Measurements from ENCODE around the gene OFD1.

The OFD1 gene, protein sequence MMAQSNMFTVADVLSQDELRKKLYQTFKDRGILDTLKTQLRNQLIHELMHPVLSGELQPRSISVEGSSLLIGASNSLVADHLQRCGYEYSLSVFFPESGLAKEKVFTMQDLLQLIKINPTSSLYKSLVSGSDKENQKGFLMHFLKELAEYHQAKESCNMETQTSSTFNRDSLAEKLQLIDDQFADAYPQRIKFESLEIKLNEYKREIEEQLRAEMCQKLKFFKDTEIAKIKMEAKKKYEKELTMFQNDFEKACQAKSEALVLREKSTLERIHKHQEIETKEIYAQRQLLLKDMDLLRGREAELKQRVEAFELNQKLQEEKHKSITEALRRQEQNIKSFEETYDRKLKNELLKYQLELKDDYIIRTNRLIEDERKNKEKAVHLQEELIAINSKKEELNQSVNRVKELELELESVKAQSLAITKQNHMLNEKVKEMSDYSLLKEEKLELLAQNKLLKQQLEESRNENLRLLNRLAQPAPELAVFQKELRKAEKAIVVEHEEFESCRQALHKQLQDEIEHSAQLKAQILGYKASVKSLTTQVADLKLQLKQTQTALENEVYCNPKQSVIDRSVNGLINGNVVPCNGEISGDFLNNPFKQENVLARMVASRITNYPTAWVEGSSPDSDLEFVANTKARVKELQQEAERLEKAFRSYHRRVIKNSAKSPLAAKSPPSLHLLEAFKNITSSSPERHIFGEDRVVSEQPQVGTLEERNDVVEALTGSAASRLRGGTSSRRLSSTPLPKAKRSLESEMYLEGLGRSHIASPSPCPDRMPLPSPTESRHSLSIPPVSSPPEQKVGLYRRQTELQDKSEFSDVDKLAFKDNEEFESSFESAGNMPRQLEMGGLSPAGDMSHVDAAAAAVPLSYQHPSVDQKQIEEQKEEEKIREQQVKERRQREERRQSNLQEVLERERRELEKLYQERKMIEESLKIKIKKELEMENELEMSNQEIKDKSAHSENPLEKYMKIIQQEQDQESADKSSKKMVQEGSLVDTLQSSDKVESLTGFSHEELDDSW

DNA sequence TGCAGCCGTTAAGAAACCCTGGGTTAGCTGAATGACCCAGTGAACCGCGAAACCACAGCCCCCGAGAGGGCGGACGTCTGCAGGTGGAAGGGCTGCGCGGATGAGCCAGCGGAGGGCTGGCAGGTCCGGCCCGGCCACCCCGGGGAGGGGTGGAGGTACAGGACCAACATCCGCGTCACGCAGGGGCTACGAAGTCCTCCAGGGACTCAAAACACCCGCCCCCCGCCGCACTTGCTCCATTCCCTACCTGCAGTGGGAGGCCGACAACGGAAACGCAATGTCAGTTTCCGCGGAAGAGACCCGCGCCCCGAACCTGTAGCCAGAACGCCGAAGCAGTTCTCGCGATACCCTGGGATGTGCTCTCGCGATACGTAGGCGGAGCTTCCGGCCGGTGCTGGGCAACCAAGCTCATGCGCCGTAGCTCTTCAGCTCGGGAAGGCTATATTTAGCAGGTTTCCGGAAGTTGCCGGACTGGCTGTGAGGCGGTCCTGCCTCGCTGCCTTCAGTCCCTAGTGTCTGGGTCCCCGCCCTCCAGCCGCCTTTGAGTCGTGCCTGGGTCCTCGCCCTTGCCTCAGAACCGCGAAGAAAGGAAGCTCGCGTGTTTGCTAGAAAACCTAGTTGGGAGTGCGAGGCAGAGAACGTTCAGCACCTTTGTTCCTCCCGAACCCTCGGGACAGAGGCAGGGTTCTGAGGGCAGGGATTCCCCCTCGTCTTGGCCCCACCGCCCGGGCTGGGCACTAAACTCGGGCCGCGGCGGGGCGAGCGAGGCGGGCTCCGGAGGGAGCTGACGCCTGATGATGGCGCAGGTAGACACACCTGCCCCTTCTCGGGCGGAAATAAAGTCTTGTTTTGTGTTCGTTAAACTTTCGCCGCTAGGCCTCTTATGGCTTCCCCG is at the start of gene OFD1, which contains the start of gene TRAPPC2:
Gene OFD1, plus strand, starts transcription at position 471 of the 895 bp plus-strand sequence. Its CDS starts 324 bp downstream, at position 795.
Gene TRAPPC2, minus strand, starts transcription at position 343 of the 895 bp plus-strand sequence. CDS start 14,657 bp downstream, outside the sequence.
- peak; percentile 96 for DNase-seq

DNA sequence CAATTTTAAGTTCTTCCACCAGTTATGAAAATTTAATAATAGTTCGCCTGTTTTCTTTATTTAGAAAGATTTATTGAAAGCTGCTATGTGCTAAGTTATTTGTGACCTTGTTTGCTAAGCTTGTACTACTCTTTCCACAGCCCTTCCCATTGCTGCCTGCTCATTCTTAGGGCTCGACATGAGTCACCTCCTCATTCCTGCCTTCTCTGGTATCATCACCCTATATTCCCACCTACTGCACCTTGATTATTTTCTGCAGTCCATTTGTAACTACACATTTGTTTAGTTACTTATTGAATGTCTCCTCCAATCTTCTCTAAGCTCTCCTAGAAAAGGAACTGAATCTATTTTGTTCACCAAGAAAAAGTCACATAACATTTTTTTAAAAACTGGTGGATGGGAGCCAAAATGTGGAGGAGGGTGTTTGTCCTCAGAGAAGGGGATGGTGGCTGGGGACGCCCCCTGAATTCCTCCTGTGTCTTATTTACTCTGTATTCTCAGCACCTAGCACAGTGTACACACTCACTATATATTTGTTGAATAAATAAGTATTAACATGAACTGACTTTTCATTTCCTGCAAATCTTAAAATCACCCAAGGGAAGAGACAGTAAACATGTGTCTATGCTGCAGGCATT is 49.3 kb upstream of the OFD1 start:
- DNase-seq = no peak

DNA sequence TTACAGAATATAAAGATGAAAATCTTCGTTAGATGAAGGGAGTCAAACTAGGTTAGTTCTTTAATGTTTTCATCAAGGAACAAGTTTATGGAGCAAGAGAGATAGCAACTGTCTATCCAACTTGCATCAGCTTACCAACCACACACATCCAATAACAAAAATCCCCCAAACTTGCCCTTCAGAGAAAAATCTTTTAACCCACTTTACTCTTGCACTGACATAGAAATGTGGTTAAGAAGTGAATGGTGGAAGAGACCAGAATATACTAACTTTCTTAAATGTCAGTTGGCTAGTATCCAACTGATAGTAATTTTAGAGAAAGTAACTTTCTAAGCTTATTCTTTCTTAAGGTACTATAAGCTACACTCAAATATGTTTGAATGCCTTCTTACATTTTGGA is 47.3 kb upstream of the OFD1 start:
- DNase-seq = no peak

DNA sequence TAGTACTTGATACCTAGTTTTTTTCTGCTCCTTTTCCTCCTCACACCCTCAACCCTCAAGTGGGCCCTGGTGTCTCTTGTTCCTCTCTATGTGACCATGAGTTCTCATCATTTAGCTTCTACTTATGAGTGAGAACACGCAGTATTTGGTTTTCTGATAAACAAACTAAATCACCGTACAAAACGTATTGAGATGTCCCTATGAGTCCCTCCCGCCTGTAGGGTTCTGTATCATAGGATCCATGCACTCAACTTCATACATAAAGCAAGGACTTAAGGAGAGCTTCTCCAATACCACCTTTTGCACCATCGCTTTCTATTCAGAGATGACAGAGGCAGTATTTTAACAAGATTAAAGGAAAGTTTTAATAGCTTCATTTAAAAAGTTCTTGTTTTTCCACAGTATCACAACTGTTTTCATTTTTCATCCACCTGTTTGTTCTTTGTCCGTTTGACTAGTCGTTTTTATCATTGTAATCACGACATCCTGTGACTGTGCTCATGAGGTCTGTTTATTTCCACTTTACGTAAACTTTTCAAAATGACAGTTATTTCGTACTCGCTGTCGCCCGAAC is 46.1 kb upstream of the OFD1 start:
- peak; percentile 15 for DNase-seq

DNA sequence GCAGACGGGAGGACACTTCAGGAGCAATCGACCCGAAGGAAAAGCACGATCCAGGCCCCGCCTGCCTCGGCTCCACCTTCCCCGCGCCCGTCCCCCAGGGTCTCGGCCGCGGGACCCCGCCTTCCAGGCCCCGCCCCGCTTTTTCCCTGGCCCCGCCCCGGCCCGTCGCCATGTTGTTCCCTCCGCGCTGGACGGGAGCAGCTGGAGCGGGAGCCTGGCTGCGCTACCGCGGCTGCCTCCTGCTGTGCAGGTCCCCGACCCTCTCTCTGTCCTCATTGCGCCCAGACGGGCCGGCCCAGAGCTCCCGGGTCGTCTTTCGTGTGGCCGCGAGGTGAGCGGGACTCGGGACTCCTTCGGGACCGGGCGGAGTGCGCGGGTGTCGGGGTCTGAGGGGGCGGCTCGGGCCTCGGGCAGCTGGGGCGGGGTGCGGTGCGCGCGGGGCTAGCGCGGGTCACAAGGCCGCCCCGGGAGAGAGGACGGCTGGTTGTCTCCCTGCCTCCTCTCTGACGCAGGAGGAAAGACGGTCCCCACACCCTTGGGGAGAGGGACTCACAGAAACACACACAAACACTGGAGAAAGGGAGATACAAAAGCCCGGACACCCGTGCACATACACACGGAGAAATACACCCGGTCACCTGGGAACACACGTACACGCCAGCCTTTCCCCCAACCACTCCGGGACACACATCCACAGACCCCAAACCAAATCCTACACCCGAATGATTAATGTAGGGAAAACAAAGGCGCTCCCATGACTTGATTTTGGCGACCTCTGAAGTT is 45.4 kb upstream of the OFD1 start, which contains the start of gene RAB9A:
Gene RAB9A, plus strand, starts transcription at position 171 of the 783 bp plus-strand sequence. CDS start 19,619 bp downstream, outside the sequence.
- DNase-seq = peak; percentile 84

DNA sequence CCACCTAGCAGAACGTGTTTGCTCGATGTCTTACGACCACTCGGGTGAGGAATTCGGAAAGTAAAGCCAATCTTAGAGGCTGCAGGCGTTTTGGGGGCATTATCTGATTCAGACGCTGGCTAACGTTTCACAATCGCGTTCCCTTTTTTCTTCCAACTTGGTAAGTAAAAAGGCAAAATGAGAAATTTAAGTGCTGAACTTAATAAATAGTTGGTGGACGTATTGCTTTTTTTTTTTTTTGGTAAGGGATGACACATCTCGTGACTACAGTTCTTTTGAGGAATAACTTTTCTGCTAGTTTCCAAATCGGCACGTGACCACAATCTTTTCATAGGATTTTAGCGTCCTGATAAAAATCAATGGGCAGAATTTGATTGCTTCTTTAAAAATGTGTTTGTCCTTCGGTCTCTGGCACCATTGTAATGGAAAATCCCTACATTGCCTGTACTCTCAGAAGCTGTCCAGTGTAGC is 44.8 kb upstream of the OFD1 start:
- no peak for DNase-seq

DNA sequence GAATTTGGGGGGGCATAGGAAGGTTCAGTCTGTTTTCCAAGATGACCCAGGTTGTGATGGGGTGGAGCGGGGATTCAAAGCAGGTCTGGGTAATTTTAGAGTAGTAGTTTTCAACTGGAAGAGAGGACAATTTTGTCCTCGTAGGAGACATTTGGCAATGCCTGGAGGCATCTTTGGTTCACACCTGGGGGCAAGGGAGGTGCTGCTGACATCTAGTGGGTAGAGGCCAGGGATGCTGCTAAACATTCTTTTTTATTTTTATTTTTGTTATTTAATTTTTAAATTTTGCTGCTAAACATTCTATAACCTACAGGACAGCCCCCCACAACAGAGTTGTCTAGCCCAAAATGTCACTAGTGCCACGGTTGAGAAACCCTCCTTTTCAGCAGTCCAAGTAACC is 43.7 kb upstream of the OFD1 start:
- no peak for DNase-seq

DNA sequence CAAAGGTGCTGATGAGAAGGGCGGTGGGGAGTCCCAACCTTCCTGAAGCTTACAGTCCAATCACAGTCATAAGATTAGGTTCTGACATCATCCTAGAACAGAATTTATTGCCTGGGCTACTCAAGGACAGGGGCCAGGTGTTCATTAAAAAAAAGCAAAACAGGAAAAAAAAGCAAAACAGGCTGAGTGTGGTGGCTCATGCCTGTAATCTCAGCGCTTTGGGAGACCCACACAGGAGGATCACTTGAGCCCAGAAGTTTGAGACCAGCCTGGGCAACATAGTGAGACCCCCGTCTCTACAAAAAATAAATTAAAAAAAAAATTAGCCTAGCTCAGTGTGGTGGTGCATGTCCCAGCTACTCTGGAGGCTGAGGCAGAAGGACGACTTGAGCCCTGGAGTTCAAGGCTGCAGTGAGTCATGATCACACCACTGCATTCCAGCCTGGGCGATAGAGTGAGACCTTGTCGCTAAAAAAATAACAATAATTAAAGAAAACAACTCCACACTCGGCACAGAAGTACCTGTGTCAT is 42.6 kb upstream of the OFD1 start:
- no peak for DNase-seq

DNA sequence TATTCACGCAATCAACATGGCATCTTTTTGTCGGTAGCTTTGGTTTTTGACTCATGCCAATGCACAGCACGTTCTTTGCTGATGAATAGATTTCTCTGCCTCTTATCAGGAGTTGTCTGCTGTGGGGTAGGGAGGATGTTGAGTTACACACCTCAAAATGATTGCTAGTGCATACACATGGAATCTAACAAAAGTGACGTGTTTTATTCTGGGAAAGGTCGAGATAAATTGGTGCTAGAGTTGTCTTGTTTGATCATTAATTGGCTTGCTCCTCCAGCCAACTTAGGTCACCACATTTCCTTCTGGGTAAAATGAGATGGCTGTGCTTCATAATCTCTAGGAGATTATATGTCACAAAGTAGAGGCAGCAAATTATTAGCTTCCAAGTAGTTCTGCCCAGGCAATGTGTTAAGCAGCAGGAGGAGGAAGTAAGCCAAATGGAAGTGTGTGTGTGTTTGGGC is 41.7 kb upstream of the OFD1 start:
- DNase-seq = no peak

DNA sequence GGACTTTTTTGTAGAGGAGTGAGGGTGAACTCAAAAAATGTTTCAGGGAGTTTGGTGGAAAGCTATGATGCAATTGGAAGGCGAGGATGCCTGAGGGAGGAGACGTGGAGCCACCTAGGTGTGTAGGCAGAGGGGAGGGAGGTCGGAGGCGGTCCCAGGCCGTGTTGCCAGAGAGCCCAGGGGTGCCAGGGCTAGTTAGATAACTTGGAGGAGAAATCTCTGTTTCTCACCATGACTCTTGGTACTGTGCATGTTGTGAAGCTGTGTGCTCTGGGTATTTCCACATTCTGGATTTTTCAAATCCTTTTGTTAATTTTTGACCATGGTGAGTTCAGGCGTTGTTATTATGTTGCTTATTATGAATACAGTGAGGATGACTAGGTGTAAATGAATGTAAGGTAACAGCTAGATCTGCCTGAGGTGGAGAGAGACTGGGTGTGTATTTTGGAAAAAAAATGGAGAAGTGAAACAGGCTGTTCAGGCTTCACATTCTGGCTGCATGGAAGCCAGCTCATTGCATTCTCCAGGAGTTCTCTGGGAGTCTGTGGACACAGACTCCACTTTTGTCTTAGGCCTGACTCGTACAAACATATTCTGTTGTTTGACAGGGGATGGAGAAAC is 41.1 kb upstream of the OFD1 start:
- DNase-seq = no peak

DNA sequence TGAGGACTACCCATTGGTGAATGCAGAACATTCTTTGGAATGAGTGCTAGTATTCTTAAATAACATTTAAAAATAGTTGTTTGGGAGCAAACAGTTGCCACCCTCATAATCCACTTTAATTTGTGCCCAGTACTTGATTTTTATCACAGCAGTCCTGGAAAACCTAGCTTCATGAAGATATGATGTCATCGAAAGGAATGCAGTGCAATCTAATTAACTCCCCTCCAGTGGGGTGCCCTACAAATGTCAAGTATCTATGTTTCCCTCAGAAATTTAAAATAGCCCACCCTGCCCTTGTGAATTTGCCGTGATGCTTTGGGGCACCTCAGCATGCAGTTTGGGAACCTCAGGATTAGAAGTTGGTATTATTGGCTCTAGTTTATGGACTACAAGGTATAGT is 40.2 kb upstream of the OFD1 start:
- DNase-seq = no peak

DNA sequence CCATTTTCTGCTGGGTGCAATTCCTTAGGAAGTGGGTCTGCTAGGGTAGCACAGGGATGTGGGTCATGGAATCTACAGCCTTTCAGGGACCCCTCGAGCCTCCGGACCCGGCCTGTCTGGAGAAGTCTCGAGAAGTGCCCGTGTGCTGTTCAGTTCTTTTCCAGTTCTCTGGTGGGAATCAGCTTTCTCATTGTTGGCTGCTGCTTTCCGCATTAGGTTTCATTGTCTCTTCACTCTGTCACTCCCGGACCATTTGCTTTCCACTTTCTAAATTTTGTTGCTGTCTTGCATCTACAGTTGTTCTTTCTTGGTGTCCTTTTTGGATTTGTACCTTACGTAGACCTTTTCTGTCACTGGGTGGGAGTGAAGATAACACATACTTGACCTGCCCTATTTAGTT is 39.6 kb upstream of the OFD1 start:
- no peak for DNase-seq

DNA sequence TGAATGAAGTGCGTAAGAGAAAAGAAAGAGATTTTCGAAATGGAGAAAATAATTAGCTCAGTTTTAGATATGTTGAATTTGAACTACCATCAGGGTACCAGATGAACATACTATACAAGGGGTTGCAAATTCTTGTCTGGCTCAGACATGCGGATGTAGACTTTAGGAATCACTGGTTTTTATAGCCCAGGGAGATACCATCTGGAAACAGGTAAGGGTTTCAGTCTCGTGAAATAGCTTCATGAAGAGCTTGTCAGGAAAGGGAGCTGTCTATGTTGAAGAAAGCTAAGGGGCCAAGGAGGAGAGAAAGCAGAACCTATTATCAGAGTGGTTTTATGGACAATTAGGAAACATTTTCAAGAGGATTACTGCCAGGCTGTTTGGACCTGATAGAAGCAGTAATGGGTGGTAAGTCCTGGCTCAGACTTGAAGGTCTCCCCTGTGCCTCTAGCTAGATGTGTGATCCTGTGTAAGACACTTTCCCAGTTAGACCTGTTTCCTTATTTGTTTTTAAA is 38.9 kb upstream of the OFD1 start:
- DNase-seq = no peak

DNA sequence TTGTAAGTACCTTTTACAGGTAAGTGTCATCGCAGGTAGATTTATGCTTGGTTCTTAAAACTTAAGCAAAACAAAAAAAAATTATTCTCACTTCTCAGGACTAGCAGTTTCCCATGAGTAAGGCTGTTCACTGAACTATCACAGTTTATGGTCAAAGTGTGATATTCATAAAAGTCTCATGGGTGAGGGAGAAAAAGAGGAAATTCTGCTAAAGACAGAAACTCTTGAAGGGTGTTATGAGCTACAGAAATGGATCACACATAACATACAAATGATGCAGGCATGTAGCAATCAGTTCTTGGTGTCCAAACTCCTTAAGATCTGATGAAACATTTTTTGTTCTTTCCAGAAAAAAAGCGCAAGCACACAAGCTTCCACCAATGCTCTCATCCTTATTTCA is 37.1 kb upstream of the OFD1 start:
- no peak for DNase-seq

DNA sequence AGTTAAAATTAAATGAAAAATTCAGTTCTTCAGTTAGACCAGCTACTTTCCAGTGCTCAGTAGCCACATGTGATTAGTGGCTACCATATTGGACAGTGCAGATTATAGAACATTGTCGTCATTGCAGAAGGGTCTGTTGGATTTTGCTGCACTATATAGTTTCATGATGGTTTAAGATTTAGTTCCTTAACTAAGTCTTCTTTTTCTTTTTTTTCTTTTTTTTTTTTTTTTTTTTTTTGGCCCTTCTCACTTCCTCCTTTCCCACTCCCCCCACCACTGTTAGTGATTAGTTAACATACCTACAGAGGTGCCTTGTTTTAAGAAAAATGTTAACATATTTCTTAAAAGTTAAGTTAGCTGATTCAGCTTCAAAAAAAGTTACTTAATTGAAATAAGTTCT is 36.6 kb upstream of the OFD1 start:
- no peak for DNase-seq

DNA sequence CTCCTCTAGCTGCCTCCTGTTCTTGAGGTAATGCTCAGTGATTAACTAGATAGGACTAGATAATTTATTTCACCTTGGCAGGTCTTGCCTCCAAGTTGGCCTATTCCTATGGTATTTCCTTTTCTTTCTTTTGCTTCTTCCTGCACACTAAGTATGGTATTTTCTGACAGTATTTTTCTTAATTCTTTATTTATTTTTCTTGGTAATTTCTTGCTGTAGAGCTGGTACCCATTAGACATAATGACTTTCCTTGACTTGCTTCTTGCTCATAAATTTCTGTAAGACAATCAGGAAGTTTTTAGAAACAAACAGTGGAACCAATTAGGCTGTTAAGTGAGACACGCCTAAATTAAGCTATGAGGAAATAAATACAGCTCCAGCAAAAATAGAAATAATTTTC is 36.1 kb upstream of the OFD1 start:
- no peak for DNase-seq

DNA sequence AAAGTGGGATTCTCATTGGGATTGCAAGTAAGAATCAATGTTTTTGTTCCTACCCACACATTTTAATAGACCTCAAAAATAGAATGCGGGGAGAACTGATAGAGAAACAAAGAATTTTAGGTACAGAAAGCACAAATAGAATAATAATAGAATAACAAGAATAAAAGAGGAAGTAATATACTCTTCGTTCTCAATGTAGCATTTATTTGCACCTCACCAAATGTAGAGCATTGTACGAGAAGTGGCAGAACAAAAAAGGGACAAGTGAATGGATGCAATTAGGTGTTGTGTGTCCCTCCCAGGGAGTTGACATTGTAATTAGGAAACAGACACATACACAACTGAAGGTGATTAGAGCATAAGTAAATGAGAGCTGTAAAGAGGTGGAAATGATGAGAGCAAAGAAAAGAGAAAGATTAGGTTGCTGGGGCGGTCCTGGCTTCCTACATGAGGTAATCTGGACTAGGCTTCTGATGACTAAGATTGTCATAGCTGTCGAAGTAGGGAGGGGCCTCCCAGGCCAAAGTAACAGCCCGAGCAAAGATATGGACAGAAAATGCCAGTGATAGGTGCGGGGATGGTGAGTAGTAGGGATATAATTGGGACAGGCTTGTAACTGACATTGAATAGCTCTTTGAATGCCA is 35.2 kb upstream of the OFD1 start:
- DNase-seq = no peak

DNA sequence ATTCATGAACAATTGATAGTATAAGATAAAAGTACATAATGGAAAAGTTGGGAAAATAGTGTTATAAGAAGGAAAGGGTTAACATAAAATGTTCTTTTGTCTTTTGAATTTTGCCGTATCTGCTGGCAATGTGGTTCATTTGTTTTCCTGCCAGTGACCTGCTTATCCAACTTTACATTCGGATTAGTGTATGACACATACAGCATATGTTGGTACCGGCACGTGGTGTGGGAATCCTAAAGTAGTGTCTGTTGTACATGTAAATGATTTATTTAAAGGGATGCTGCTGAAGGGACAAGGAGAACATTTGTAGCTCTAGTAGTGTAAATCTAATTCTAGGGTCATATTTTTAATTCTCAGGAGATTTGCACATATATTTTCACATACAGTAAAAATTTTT is 34.2 kb upstream of the OFD1 start:
- no peak for DNase-seq
